GM19193 (cell line): ENCODE measurements around the gene TPST1.

Experiments used
- POLR2A ChIP-seq: IDR thresholded peaks from 4 replicates; pipeline ENCODE4 v1.6.1; 2011; ENCODE audit not compliant: insufficient read depth, insufficient read length; ENCODE audit errors: extremely low read depth

Gene TPST1

GRCh38 chr7:66323114-66323796 lies 118.1 kb downstream of the TPST1 start:
- no peak for TF ChIP-seq POLR2A

GRCh38 chr7:66326501-66327215 lies 121.5 kb downstream of the TPST1 start:
- no peak for TF ChIP-seq POLR2A

- TF ChIP-seq POLR2A: no peak
Measured at GRCh38 chr7:66330961-66331360, 125.8 kb downstream of the TPST1 start.

- TF ChIP-seq POLR2A: no peak
Measured at GRCh38 chr7:66331883-66332282, 126.7 kb downstream of the TPST1 start.

GRCh38 chr7:66333443-66333842 lies 128.3 kb downstream of the TPST1 start:
- TF ChIP-seq POLR2A: no peak

- no peak for TF ChIP-seq POLR2A
Measured at GRCh38 chr7:66335318-66335717, 130.2 kb downstream of the TPST1 start.

- no peak for TF ChIP-seq POLR2A
Measured at GRCh38 chr7:66336760-66337159, 131.6 kb downstream of the TPST1 start.

GRCh38 chr7:66339141-66339540 lies 134.0 kb downstream of the TPST1 start:
- no peak for TF ChIP-seq POLR2A

GRCh38 chr7:66344166-66344565 lies 139.0 kb downstream of the TPST1 start:
- no peak for TF ChIP-seq POLR2A

GRCh38 chr7:66348531-66348930 lies 143.4 kb downstream of the TPST1 start:
- no peak for TF ChIP-seq POLR2A

- no peak for TF ChIP-seq POLR2A
Measured at GRCh38 chr7:66348959-66349358, 143.8 kb downstream of the TPST1 start.

GRCh38 chr7:66352071-66352470 lies 146.9 kb downstream of the TPST1 start:
- TF ChIP-seq POLR2A: no peak

GRCh38 chr7:66353547-66353946 lies 148.4 kb downstream of the TPST1 start:
- no peak for TF ChIP-seq POLR2A

GRCh38 chr7:66355756-66356155 lies 150.6 kb downstream of the TPST1 start:
- no peak for TF ChIP-seq POLR2A

GRCh38 chr7:66356277-66356721 lies 151.2 kb downstream of the TPST1 start:
- TF ChIP-seq POLR2A: no peak

GRCh38 chr7:66357087-66357486 lies 152.0 kb downstream of the TPST1 start:
- TF ChIP-seq POLR2A: no peak
